Gastrocnemius medialis (tissue), 4 donors: ENCODE results near the gene RARG.

Source experiments
- POLR2A ChIP-seq, 2 donors: fragments of 450-650 bp; IDR thresholded peaks; one replicate each; pipeline ENCODE4 v1.6.1; 2017; ENCODE audit warnings: antibody characterized with exemption in 2 of 2, mild to moderate bottlenecking in 2 of 2, moderate library complexity in 2 of 2
- TF ChIP-seq, protein P1 (sequence below), 5 experiments: fragments of 450-650 bp in 3 of 5; fragments of 200-600 bp in 2 of 5; sonication (generic) in 2 of 5; IDR thresholded peaks in 4 of 5; conservative IDR thresholded peaks in 1 of 5; 1 replicate in 4 of 5; 2 replicates in 1 of 5; pipeline ENCODE4 v1.5.1; 2016 to 2019; ENCODE audit warnings: antibody characterized with exemption in 5 of 5, mild to moderate bottlenecking in 3 of 5, moderate library complexity in 3 of 5

DNA sequence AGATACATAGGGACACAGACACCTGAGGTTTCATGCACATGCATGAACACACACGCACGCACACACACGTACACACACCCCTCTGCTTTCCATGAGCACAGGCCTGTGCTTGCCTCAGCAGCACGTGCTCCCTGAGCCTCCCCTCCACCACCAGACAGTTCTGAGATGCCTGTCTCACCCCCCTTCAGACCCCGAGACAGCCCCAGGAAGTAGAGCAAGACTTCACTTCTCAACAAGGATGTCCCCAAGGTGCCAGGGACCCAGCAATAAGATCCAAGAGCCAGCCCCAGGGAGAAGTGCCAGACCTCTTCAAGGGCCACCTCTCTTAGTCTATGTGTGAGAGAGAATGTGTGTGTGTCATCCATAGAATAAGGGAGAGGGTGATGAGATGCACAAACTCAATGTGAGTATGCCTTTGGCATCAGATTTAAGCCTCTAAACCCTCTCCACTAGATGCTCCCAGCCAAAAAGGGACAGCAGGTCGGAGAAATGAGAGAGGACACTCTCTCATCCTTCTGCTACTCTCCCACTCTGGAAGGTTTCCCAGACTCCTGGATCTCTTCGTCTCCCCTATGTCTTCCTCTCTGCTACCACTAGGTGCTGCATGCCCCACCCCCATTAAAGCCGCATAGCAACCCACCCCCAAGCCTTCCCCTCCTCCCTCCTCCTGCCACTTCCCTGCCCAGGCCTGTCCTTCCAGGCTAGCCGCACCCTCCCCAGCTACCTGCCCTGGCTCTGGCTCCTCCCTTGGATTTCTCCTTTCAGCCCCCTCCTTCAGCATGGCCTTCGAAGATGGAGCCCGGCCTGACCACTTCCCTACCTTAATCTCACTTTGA is 7.7 kb downstream of the RARG start:
- TF ChIP-seq, protein P1, sequence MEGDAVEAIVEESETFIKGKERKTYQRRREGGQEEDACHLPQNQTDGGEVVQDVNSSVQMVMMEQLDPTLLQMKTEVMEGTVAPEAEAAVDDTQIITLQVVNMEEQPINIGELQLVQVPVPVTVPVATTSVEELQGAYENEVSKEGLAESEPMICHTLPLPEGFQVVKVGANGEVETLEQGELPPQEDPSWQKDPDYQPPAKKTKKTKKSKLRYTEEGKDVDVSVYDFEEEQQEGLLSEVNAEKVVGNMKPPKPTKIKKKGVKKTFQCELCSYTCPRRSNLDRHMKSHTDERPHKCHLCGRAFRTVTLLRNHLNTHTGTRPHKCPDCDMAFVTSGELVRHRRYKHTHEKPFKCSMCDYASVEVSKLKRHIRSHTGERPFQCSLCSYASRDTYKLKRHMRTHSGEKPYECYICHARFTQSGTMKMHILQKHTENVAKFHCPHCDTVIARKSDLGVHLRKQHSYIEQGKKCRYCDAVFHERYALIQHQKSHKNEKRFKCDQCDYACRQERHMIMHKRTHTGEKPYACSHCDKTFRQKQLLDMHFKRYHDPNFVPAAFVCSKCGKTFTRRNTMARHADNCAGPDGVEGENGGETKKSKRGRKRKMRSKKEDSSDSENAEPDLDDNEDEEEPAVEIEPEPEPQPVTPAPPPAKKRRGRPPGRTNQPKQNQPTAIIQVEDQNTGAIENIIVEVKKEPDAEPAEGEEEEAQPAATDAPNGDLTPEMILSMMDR (IDR thresholded peaks at IDR 0.05 in 4 of 5, conservative IDR thresholded peaks at IDR 0.05 in 1 of 5) = no peak
- no peak for TF ChIP-seq POLR2A (IDR thresholded peaks at IDR 0.05)
